HepG2 (cell line): Measurements from ENCODE around the gene HNRNPA0. TPM values are rescaled to one million over a fixed set of nuclear protein-coding genes. Genes with fewer than 3 reads are reported as not detected.

Source experiments
- ATAC-seq: fragments of 200-7000 bp; cut with Tn5 transposase; 3 replicates; pipeline ENCODE4 v1.9.1; 2020; ENCODE audit warnings: mild to moderate bottlenecking, moderate library complexity
- BruUV-seq: library from RNA; stranded (reverse); fragments of 400-500 nt; replicated peaks from 2 replicates; lab custom pipeline; 2021; lab: Mats Ljungman, UMichigan
- CTCF ChIA-PET: fragments of 300-600 bp; formaldehyde crosslinking; extraction: SDS; loops from one replicate; lab custom pipeline; 2021; ENCODE audit warnings: low total read pairs, inconsistent platforms, low intra/inter-chr PET ratio; lab: Yijun Ruan, JAX
- POLR2A ChIA-PET: fragments of 350-600 bp; sonication (Branson Sonifier 250); formaldehyde crosslinking; loops from one replicate; lab custom pipeline; 2020; ENCODE audit warnings: antibody characterized with exemption, inconsistent platforms; lab: Yijun Ruan, JAX
- DNase-seq: peaks from one replicate; pipeline ENCODE4 v3.0.0-alpha.2; 2015; ENCODE audit warnings: low spot score
- FAIRE-seq: peaks from 3 replicates; lab custom pipeline; 2011; peaks lifted over from hg19 to GRCh38; lab: Jason Lieb, UNC
- H2AFZ ChIP-seq: one replicate; pipeline ENCODE4 v1.6.1; 2011; ENCODE audit warnings: low read length, inconsistent platforms
- H3K27ac ChIP-seq: fragments of 300-600 bp; 3 replicates; pipeline ENCODE4 v1.8.0; 2011; ENCODE audit warnings: mixed run types, mild to moderate bottlenecking, mixed read lengths, low read length, inconsistent platforms; ENCODE audit not compliant: insufficient read depth; ENCODE audit errors: extremely low read length
- H3K27me3 ChIP-seq, 2 experiments: fragments of 200-600 bp in 1 of 2; 2 replicates in 1 of 2; 3 replicates in 1 of 2; pipeline versions ENCODE4 v1.6.0 to v1.8.0; 2011; ENCODE audit warnings: low read length in 2 of 2, mild to moderate bottlenecking in 2 of 2, moderate library complexity in 2 of 2, inconsistent platforms in 1 of 2; ENCODE audit not compliant: insufficient read depth in 2 of 2, control insufficient read depth in 1 of 2
- H3K36me3 ChIP-seq, 2 experiments: fragments of 200-600 bp in 1 of 2; replicated peaks in 1 of 2; 2 replicates in 1 of 2; 3 replicates in 1 of 2; pipeline versions ENCODE4 v1.5.1 to v1.8.0; 2011; ENCODE audit warnings: low read length in 2 of 2, inconsistent platforms in 1 of 2; ENCODE audit not compliant: insufficient read depth in 2 of 2, control insufficient read depth in 1 of 2
- H3K4me1 ChIP-seq: 2 replicates; pipeline ENCODE4 v1.5.1; 2012; ENCODE audit warnings: low read length, inconsistent platforms; ENCODE audit not compliant: insufficient read depth
- H3K4me2 ChIP-seq: 2 replicates; pipeline ENCODE4 v1.6.0; 2011; ENCODE audit warnings: low read depth, low read length, inconsistent platforms
- H3K4me3 ChIP-seq, 3 experiments: fragments of 200-600 bp in 1 of 3; sonication (generic), shearing (Covaris generic) in 1 of 3; replicated peaks in 1 of 3; 2 replicates each; pipeline ENCODE4 v1.5.1; 2011 to 2016; ENCODE audit warnings: low read length in 3 of 3, inconsistent platforms in 2 of 3, low read depth in 2 of 3, mild to moderate bottlenecking in 2 of 3, control low read depth in 1 of 3, mixed read lengths in 1 of 3; ENCODE audit not compliant: insufficient read depth in 1 of 3
- H3K79me2 ChIP-seq: one replicate; pipeline ENCODE4 v1.6.1; 2011; ENCODE audit warnings: low read length, inconsistent platforms; ENCODE audit not compliant: insufficient read depth
- H3K9ac ChIP-seq: 2 replicates; pipeline ENCODE4 v1.6.0; 2011; ENCODE audit warnings: mild to moderate bottlenecking, low read depth, low read length, inconsistent platforms; ENCODE audit not compliant: insufficient read depth
- H3K9me3 ChIP-seq: 2 replicates; pipeline ENCODE4 v1.5.1; 2012; ENCODE audit warnings: mild to moderate bottlenecking, low read length
- H4K20me1 ChIP-seq: 2 replicates; pipeline ENCODE4 v1.6.0; 2011; ENCODE audit warnings: inconsistent platforms, mild to moderate bottlenecking, low read length, moderate library complexity; ENCODE audit not compliant: insufficient read depth
- FLYWCH1 ChIP-seq: sonication (generic); formaldehyde crosslinking; IDR thresholded peaks from 2 replicates; pipeline ENCODE4 v1.8.1; 2023; ENCODE audit warnings: mild to moderate bottlenecking, missing genetic modification reagents
- HMG20B ChIP-seq: conservative IDR thresholded peaks from 2 replicates; pipeline ENCODE4 v1.6.1; 2016; ENCODE audit warnings: missing genetic modification reagents, missing compliant biosample characterization
- KDM1A ChIP-seq: IDR thresholded peaks from 2 replicates; pipeline ENCODE4 v1.6.1; 2016; ENCODE audit warnings: missing compliant biosample characterization
- MAFG ChIP-seq: sonication (generic); formaldehyde crosslinking; IDR thresholded peaks from 2 replicates; pipeline ENCODE4 v1.5.1; 2020; ENCODE audit warnings: mild to moderate bottlenecking, missing genetic modification reagents
- SMC3 ChIP-seq: IDR thresholded peaks from 2 replicates; pipeline ENCODE4 v1.6.1; 2011; ENCODE audit warnings: low read length, improper control_type of control experiment
- ZNF207 ChIP-seq: fragments of 450-650 bp; IDR thresholded peaks from 2 replicates; pipeline ENCODE4 v1.6.1; 2016; ENCODE audit warnings: antibody characterized with exemption, borderline replicate concordance
- ZNF264 ChIP-seq: sonication (generic); formaldehyde crosslinking; IDR thresholded peaks from 2 replicates; pipeline ENCODE4 v1.4.0; 2020; ENCODE audit warnings: missing genetic modification reagents
- ZNF34 ChIP-seq: sonication (generic); formaldehyde crosslinking; IDR thresholded peaks from 2 replicates; pipeline ENCODE4 v1.4.0; 2020; ENCODE audit warnings: mild to moderate bottlenecking, missing genetic modification reagents, borderline replicate concordance
- ZNF746 ChIP-seq: sonication (generic); formaldehyde crosslinking; IDR thresholded peaks from 2 replicates; pipeline ENCODE4 v1.8.0; 2022; ENCODE audit warnings: mild to moderate bottlenecking, missing genetic modification reagents
- ZSCAN30 ChIP-seq: sonication (generic); formaldehyde crosslinking; IDR thresholded peaks from 2 replicates; pipeline ENCODE4 v1.5.0; 2020; ENCODE audit warnings: mild to moderate bottlenecking, missing genetic modification reagents
- in situ Hi-C: cut with HindIII; loops from 2 replicates; pipeline ENCODE4 v1.10.0; 2017; ENCODE audit warnings: low pct_unique_long_range_greater_than_20kb; ENCODE audit not compliant: extremely low pct_ligation_motif_present
- intact Hi-C: fragments of 100-400 bp; cut with micrococcal nuclease; formaldehyde crosslinking; loops from one replicate; pipeline ENCODE4 v1.10.0; 2022; ENCODE audit not compliant: unreplicated experiment
- polyA plus RNA-seq, 8 experiments: library from polyadenylated mRNA; depleted of rRNA in 3 of 8; stranded (reverse) in 7 of 8; unstranded in 1 of 8; fragments of >200 nt; fragmentation: Illumina TruSeq in 4 of 8; extraction: Trizol in 4 of 8; gene quantifications; 2 replicates each; pipeline versions ENCODE4 v1.2.1 to v1.2.3, GENCODE V29; 2011 to 2016; ENCODE audit warnings: low read depth in 4 of 8, missing spikeins in 1 of 8, mixed read lengths in 1 of 8; ENCODE audit not compliant: insufficient read depth in 1 of 8
- total RNA-seq, 5 experiments: library from RNA; depleted of rRNA; stranded (reverse); fragments of >200 nt; fragmentation: Illumina TruSeq; extraction: Trizol; gene quantifications; 2 replicates each; pipeline ENCODE4 v1.2.3, GENCODE V29; 2016; ENCODE audit warnings: low read depth in 1 of 5
- TF ChIP-seq, protein P1 (sequence below), 2 experiments: sonication (generic) in 1 of 2; formaldehyde crosslinking in 1 of 2; IDR thresholded peaks; 2 replicates each; pipeline versions ENCODE4 v1.5.1 to v1.6.1; 2011 to 2020; ENCODE audit warnings: borderline replicate concordance in 1 of 2, low read depth in 1 of 2, low read length in 1 of 2, mild to moderate bottlenecking in 1 of 2, missing genetic modification reagents in 1 of 2, moderate library complexity in 1 of 2
- TF ChIP-seq, protein P2 (sequence below): sonication (generic); formaldehyde crosslinking; IDR thresholded peaks from 2 replicates; pipeline ENCODE4 v1.9.0; 2022; ENCODE audit warnings: low read depth, missing genetic modification reagents
- TF ChIP-seq, protein P3 (sequence below): IDR thresholded peaks from 2 replicates; pipeline ENCODE4 v1.6.1; 2016
- TF ChIP-seq, protein P4 (sequence below): sonication (generic); formaldehyde crosslinking; IDR thresholded peaks from 2 replicates; pipeline ENCODE4 v1.4.0; 2020; ENCODE audit warnings: mild to moderate bottlenecking, missing genetic modification reagents
- TF ChIP-seq, protein P5 (sequence below): sonication (generic); formaldehyde crosslinking; conservative IDR thresholded peaks from 2 replicates; pipeline ENCODE4 v1.4.0; 2020; ENCODE audit warnings: missing genetic modification reagents

The HNRNPA0 gene
- total and polyA plus RNA-seq, 2 of the 13 experiments (the other 11 are each of a cell fraction or from before 2014, with no cell fraction given) = 9.0 to 12.9 TPM

DNA sequence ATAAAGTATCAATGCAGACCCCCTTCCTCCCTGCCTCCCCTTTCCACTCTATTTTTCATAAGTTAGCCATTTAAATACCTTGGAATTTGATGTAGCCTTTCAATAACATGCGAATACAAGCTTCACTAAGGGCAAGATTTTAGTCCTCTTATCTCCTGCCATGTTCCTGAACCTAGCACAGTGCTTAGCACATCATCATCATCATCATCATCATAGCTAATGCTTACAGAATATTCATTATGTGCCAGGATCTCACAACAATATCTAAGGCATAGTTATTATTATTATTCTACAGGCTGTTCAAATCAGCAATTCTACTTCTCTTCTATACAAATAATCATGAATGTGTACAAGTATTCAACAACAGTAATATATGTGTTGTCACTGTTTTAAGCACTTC is 38.7 kb downstream of the HNRNPA0 start (continued):
- TF ChIP-seq, protein P1, sequence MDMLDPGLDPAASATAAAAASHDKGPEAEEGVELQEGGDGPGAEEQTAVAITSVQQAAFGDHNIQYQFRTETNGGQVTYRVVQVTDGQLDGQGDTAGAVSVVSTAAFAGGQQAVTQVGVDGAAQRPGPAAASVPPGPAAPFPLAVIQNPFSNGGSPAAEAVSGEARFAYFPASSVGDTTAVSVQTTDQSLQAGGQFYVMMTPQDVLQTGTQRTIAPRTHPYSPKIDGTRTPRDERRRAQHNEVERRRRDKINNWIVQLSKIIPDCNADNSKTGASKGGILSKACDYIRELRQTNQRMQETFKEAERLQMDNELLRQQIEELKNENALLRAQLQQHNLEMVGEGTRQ (IDR thresholded peaks at IDR 0.05; ENCODE audit: low read depth, low read length) = no peak
- TF ChIP-seq, protein P1 (CRISPR knock-in tag; IDR thresholded peaks at IDR 0.05; ENCODE audit: borderline replicate concordance) = no peak
- TF ChIP-seq, protein P2, sequence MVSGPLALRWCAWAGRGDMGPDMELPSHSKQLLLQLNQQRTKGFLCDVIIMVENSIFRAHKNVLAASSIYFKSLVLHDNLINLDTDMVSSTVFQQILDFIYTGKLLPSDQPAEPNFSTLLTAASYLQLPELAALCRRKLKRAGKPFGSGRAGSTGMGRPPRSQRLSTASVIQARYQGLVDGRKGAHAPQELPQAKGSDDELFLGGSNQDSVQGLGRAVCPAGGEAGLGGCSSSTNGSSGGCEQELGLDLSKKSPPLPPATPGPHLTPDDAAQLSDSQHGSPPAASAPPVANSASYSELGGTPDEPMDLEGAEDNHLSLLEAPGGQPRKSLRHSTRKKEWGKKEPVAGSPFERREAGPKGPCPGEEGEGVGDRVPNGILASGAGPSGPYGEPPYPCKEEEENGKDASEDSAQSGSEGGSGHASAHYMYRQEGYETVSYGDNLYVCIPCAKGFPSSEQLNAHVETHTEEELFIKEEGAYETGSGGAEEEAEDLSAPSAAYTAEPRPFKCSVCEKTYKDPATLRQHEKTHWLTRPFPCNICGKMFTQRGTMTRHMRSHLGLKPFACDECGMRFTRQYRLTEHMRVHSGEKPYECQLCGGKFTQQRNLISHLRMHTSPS (CRISPR knock-in tag) = no peak
- TF ChIP-seq MAFG (CRISPR knock-in tag) (no peak), ZNF34 (CRISPR knock-in tag) (no peak)

DNA sequence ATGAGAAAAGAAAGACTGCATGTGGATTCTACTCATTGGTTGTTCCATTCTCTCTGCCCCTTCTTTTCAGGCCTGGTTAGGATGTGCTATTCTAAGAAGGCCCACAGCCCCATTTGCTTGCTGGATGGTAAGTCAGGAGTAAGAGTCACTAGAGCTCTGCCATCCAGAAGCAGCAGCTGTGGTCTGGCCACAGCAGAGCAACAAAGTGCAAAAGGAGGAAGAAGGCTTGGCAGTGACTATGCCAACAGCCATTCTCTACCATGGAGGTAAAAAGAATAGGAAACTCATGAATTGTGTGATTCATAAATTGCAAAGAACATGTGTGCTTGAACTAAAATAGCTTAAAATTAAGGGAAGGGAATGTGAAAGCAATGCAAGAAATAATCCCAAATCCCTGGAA is 39.2 kb downstream of the HNRNPA0 start:
- Histone ChIP-seq H3K27me3 (no peaks in the 10 kb centered on the region), H4K20me1 (no peaks in the 10 kb centered on the region), H3K4me2 (no peak overlapping the region), H3K79me2 (no peaks in the 10 kb centered on the region), H2AFZ (no peak overlapping the region), H3K36me3 (no peaks in the 10 kb centered on the region), H3K4me1 (no peaks in the 10 kb centered on the region), H3K9me3 (peaks cover 8% of the 10 kb centered on the region), H3K9ac (no peak overlapping the region), H3K27ac (no peak overlapping the region), H3K4me3 (no peak overlapping the region)
- no peak for DNase-seq
- FAIRE-seq = no peak
- in situ Hi-C loops (no loop called here), intact Hi-C loops (no loop called here)
- CTCF ChIA-PET = no interaction called here
- no TSS peak for BruUV-seq
- POLR2A ChIA-PET = no interaction called here
- ATAC-seq = no peak
- TF ChIP-seq KDM1A (CRISPR knock-in tag) (no peak), ZNF746 (CRISPR knock-in tag) (no peak), HMG20B (CRISPR knock-in tag) (no peak), ZSCAN30 (CRISPR knock-in tag) (no peak), ZNF264 (CRISPR knock-in tag) (no peak), FLYWCH1 (CRISPR knock-in tag) (no peak), ZNF207 (no peak), SMC3 (no peak)
- TF ChIP-seq, protein P3, sequence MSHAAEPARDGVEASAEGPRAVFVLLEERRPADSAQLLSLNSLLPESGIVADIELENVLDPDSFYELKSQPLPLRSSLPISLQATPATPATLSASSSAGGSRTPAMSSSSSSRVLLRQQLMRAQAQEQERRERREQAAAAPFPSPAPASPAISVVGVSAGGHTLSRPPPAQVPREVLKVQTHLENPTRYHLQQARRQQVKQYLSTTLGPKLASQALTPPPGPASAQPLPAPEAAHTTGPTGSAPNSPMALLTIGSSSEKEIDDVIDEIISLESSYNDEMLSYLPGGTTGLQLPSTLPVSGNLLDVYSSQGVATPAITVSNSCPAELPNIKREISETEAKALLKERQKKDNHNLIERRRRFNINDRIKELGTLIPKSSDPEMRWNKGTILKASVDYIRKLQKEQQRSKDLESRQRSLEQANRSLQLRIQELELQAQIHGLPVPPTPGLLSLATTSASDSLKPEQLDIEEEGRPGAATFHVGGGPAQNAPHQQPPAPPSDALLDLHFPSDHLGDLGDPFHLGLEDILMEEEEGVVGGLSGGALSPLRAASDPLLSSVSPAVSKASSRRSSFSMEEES (CRISPR knock-in tag) = no peak
- TF ChIP-seq, protein P4, sequence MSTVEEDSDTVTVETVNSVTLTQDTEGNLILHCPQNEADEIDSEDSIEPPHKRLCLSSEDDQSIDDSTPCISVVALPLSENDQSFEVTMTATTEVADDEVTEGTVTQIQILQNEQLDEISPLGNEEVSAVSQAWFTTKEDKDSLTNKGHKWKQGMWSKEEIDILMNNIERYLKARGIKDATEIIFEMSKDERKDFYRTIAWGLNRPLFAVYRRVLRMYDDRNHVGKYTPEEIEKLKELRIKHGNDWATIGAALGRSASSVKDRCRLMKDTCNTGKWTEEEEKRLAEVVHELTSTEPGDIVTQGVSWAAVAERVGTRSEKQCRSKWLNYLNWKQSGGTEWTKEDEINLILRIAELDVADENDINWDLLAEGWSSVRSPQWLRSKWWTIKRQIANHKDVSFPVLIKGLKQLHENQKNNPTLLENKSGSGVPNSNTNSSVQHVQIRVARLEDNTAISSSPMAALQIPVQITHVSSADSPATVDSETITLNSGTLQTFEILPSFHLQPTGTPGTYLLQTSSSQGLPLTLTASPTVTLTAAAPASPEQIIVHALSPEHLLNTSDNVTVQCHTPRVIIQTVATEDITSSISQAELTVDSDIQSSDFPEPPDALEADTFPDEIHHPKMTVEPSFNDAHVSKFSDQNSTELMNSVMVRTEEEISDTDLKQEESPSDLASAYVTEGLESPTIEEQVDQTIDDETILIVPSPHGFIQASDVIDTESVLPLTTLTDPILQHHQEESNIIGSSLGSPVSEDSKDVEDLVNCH (CRISPR knock-in tag) = no peak
- TF ChIP-seq, protein P5, sequence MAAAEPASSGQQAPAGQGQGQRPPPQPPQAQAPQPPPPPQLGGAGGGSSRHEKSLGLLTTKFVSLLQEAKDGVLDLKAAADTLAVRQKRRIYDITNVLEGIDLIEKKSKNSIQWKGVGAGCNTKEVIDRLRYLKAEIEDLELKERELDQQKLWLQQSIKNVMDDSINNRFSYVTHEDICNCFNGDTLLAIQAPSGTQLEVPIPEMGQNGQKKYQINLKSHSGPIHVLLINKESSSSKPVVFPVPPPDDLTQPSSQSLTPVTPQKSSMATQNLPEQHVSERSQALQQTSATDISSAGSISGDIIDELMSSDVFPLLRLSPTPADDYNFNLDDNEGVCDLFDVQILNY (CRISPR knock-in tag) = no peak
